ENCODE results near the gene RPP25L. TPM values are rescaled to one million over a fixed set of nuclear protein-coding genes. Genes with fewer than 3 reads are reported as not detected.
A peak's percentile ranks its signal among the peaks of the same experiment; 100 is the strongest.
"Not testable (repeated sequence)": the region's sequence is repeated elsewhere in the genome, so short reads cannot be mapped to it uniquely, and the experiment has no call there.

The RPP25L gene
- total RNA-seq, 5 donors from 2014 or later (not counting 1 experiment from before 2014, with no cell fraction given): 9.3 to 28.6 (median 22.5) TPM

DNA sequence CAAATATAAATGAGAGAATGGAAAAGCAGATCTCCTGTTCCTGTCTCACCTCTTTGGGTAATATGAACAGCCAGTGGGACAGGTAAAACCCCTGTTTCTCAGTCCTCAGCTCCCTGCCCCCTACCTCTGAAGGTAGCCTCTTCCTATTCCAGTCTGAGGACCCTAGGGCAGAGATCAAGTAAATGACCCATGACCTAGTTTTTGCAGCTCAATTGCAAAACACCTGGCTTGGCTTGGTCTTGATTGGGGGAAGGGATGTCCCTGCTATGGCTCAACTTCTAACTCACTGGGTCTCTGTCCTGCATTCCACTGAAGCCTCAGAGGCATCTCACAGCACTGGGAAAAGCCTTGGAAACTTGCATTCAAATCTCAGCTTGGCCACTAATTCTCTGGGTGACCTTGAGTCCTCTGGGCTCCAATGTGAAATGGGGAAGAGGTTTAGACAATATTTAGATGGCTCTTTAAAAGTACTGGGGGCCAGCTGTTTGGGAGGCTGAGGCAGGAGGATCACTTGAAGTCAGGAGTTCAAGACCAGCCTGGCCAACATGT lies 32.9 kb upstream of the RPP25L start:
- no peak overlapping the region for H3K4me3 ChIP-seq (ENCODE audit: control insufficient read depth in 1 of 2, extremely low read depth in 1 of 2, low read length in 1 of 2)
- peaks cover 10 to 30% of the 10 kb centered on the region in 2 experiments for H3K4me1 ChIP-seq (ENCODE audit: control insufficient read depth in 1 of 2, extremely low read depth in 1 of 2, insufficient read depth in 2 of 2, low read length in 2 of 2)
- no peaks in the 10 kb centered on the region for H3K9me3 Mint-ChIP-seq
- no peaks in the 10 kb centered on the region for H3K27me3 ChIP-seq (replicated peaks in 1 of 2; ENCODE audit: control insufficient read depth in 2 of 2, extremely low read depth in 1 of 2, insufficient read depth in 2 of 2, low read length in 1 of 2)
- DNase-seq (no peak), ATAC-seq (replicated peaks in 1 of 4) (no peak)
- no peak overlapping the region for H3K27ac Mint-ChIP-seq
- no peak overlapping the region for H3K4me3 Mint-ChIP-seq
- H3K9me3 ChIP-seq: no peaks in the 10 kb centered on the region
- ChIA-PET CTCF (interaction anchor here in 1 of 2 donors (1.1 to 5.4 kb wide), 2 partner anchors 9 to 19 kb away, joined by 5 to 39 read pairs; partner anchors contain the start of gene CCL27), POLR2A (interaction anchor here in 1 of 2 donors (0.6 to 0.7 kb wide), 2 partner anchors 415 to 1547 kb away, joined by 4 read pairs; no protein-coding TSS in a partner anchor)
- H3K27ac ChIP-seq (ENCODE audit: low read length): no peak overlapping the region
- peaks cover 19% of the 10 kb centered on the region for H3K36me3 Mint-ChIP-seq
- peaks cover 26 to 38% (median 31%) of the 10 kb centered on the region in 3 donors for H3K4me1 Mint-ChIP-seq
- no peaks in the 10 kb centered on the region for H3K27me3 Mint-ChIP-seq
- peaks cover 0 to 25% of the 10 kb centered on the region in 2 donors for H3K36me3 ChIP-seq (ENCODE audit: control insufficient read depth in 2 of 2, extremely low read depth in 1 of 2, insufficient read depth in 1 of 2, low read length in 1 of 2)

DNA sequence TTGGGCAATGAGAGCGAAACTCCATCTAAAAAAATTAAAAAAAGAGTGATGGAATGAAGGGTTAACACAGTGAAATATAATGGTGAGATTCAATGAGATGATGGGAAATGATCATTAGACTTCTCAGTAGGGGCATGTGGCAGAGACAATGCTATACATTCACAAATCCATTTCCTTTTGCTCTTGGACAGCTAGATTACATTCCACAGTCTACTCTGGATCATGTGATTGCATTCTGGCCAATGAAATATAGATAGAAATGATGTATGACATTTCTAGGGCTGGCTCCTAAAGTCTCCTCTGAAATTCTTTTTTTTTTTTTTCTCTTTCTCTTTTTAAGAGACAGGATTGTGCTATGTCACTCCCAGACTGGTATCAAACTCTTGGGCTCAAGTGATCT lies 30.8 kb upstream of the RPP25L start:
- POLR2A ChIA-PET: no interaction called here
- Mint-ChIP-seq H3K4me1 (peaks cover 21 to 29% (median 25%) of the 10 kb centered on the region in 3 donors), H3K27ac (no peak overlapping the region), H3K36me3 (peaks cover under 1% of the 10 kb centered on the region), H3K4me3 (no peak overlapping the region), H3K27me3 (no peaks in the 10 kb centered on the region), H3K9me3 (no peaks in the 10 kb centered on the region)
- WGBS (ENCODE audit: insufficient coverage): no CpG with 5 or more reads among the region's 1 CpG
- DNase-seq: no peak
- ATAC-seq (replicated peaks in 1 of 4): no peak
- no peaks in the 10 kb centered on the region for H3K27me3 ChIP-seq (replicated peaks in 1 of 2; ENCODE audit: control insufficient read depth in 2 of 2, extremely low read depth in 1 of 2, insufficient read depth in 2 of 2, low read length in 1 of 2)
- no peaks in the 10 kb centered on the region for H3K9me3 ChIP-seq
- H3K27ac ChIP-seq (ENCODE audit: low read length): no peak overlapping the region
- no peak overlapping the region for H3K4me3 ChIP-seq (ENCODE audit: control insufficient read depth in 1 of 2, extremely low read depth in 1 of 2, low read length in 1 of 2)
- H3K36me3 ChIP-seq (ENCODE audit: control insufficient read depth in 2 of 2, extremely low read depth in 1 of 2, insufficient read depth in 1 of 2, low read length in 1 of 2): peaks cover 0 to 4% of the 10 kb centered on the region in 2 donors
- peaks cover 10 to 27% of the 10 kb centered on the region in 2 experiments for H3K4me1 ChIP-seq (ENCODE audit: control insufficient read depth in 1 of 2, extremely low read depth in 1 of 2, insufficient read depth in 2 of 2, low read length in 2 of 2)
- CTCF ChIA-PET: interaction anchor here in 1 of 2 donors (1.0 kb wide), 1 partner anchor 9 kb away, joined by 4 read pairs; no protein-coding TSS in a partner anchor

DNA sequence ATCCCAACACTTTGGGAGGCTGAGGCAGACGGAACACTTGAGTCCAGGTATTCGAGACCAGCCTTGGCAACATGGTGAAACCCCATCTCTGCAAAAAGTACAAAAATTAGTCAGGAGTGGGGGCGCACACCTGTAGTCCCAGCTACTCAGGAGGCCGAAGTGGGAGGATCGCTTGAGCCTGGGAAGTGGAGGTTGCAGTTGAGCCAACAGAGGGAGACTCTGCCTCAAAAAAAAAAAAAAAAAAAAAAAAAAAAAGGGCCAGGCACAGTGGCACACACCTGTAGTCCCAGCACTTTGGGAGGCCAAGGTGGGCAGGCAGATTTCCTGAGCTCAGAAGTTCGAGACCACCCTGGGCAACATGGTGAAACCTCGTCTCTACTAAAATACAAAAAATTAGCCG lies 27.4 kb upstream of the RPP25L start:
- H3K27ac ChIP-seq (ENCODE audit: low read length); H3K36me3 Mint-ChIP-seq; H3K9me3 Mint-ChIP-seq; H3K36me3 ChIP-seq (ENCODE audit: control insufficient read depth in 2 of 2, extremely low read depth in 1 of 2, insufficient read depth in 1 of 2, low read length in 1 of 2); DNase-seq; H3K4me3 ChIP-seq (ENCODE audit: control insufficient read depth in 1 of 2, extremely low read depth in 1 of 2, low read length in 1 of 2); H3K27me3 ChIP-seq (replicated peaks in 1 of 2; ENCODE audit: control insufficient read depth in 2 of 2, extremely low read depth in 1 of 2, insufficient read depth in 2 of 2, low read length in 1 of 2); H3K27me3 Mint-ChIP-seq; H3K27ac Mint-ChIP-seq; ATAC-seq (replicated peaks in 1 of 4); H3K9me3 ChIP-seq: not testable (repeated sequence)
- WGBS (ENCODE audit: insufficient coverage): no CpG with 5 or more reads among the region's 8 CpGs
- peaks cover 13 to 34% of the 10 kb centered on the region in 2 experiments for H3K4me1 ChIP-seq (ENCODE audit: control insufficient read depth in 1 of 2, extremely low read depth in 1 of 2, insufficient read depth in 2 of 2, low read length in 2 of 2)
- Mint-ChIP-seq H3K4me3 (peak overlapping the region in 1 of 3 donors; percentile 89), H3K4me1 (peaks cover 22 to 36% (median 22%) of the 10 kb centered on the region in 3 donors)
- POLR2A ChIA-PET: interaction anchor here (0.6 kb wide), 2 partner anchors 8 to 21 kb away, joined by 4 to 12 read pairs; no protein-coding TSS in a partner anchor
- CTCF ChIA-PET: interaction anchor here (0.6 to 2.0 kb wide), 3 partner anchors 9 to 622 kb away, joined by 3 to 7 read pairs (median 6); no protein-coding TSS in a partner anchor

DNA sequence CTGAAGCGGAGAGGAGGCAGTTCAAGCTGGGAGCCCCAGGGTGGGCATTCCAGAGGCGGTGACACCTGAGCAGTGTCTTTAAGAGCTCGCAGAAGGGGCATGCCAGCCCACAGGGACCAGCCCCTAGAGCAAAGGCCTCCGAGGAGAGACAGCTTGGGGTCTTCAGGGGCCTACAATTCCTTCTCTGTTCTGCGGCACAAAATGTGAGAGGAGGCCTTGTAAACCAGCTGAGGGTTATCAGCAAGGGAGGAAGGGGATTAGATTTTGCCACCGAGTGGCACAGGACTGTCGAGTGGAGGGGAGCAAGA lies 26.2 kb upstream of the RPP25L start:
- POLR2A ChIA-PET: interaction anchor here (0.9 to 2.1 kb wide), 7 partner anchors 9 to 494 kb away, joined by 3 to 10 read pairs (median 3); partner anchors contain the start of genes DCTN3 (in 1 of the 2), GALT (in 1 of the 2) and RPP25L (in 1 of the 2)
- H3K4me3 ChIP-seq (ENCODE audit: control insufficient read depth in 1 of 2, extremely low read depth in 1 of 2, low read length in 1 of 2): peak overlapping the region; percentile 64 to 86
- 4% methylated on average over 7 of the region's 7 CpGs for WGBS (ENCODE audit: insufficient coverage)

DNA sequence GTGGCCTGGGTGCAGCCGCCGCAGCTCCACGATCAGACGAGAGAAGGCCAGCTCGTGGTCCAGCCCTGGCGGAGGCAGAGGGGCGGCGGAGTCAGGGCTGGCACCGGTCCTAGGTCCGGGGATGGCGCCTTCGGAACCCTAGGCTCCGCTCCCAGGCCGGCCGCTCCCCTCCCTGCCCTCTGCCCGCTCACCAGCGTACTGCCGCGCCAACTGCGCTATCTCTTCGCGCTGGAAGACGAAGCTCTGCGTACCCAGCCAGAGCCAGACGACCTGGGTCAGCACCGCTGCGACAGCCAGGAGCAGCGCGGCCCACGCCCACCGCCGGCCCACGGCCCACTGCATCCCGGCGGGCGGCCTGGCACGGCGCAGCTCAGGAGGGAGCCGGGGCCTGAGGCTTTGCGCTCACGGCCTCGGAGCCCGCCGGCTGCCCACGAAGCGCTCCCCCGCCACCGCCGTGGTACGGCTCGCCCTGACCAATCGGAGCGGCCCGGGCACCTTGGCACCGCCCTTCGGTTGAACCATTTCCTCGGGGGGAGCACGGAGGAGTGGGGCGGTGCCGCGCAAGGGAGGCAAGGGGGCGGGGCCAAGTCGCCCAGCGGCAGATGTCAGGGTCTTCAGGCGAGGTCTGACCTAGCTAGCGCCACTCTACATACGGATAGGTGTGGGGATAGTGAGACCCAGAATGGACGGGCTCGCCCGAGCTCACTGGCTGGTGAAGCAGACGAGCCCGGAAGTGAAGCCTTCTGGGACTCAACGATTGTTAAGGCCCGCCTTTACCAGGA lies 25.6 kb upstream of the RPP25L start, which contains the start of gene SIGMAR1:
Gene SIGMAR1 (minus strand): TSS at position 432 of the 782 bp plus-strand sequence. CDS start 90 bp downstream, at position 342.
- Histone ChIP-seq H3K27me3 (replicated peaks in 1 of 2; ENCODE audit: control insufficient read depth in 2 of 2, extremely low read depth in 1 of 2, insufficient read depth in 2 of 2, low read length in 1 of 2) (no peaks in the 10 kb centered on the region), H3K36me3 (ENCODE audit: control insufficient read depth in 2 of 2, extremely low read depth in 1 of 2, insufficient read depth in 1 of 2, low read length in 1 of 2) (peaks cover 3 to 9% of the 10 kb centered on the region in 2 donors), H3K9me3 (no peaks in the 10 kb centered on the region), H3K4me3 (ENCODE audit: control insufficient read depth in 1 of 2, extremely low read depth in 1 of 2, low read length in 1 of 2) (peak within 1 kb of the TSS; percentile 64 to 86), H3K4me1 (ENCODE audit: control insufficient read depth in 1 of 2, extremely low read depth in 1 of 2, insufficient read depth in 2 of 2, low read length in 2 of 2) (peaks cover 13 to 40% of the 10 kb centered on the region in 2 experiments), H3K27ac (ENCODE audit: low read length) (peak within 1 kb of the TSS; percentile 85)
- Mint-ChIP-seq H3K4me3 (peak within 1 kb of the TSS; percentile 87 to 90 (median 89)), H3K27ac (peak within 1 kb of the TSS; percentile 96), H3K4me1 (peaks cover 29 to 42% (median 30%) of the 10 kb centered on the region in 3 donors), H3K36me3 (peaks cover 8% of the 10 kb centered on the region), H3K27me3 (no peaks in the 10 kb centered on the region), H3K9me3 (no peaks in the 10 kb centered on the region)
- WGBS (ENCODE audit: insufficient coverage): under 1% methylated on average over 64 of the region's 74 CpGs
- DNase-seq (peak; percentile 77 to 95 (median 88)), ATAC-seq (replicated peaks in 1 of 4) (peak; percentile 93 to 96 (median 94))
- CTCF ChIA-PET: interaction anchor here (0.7 to 2.9 kb wide), 10 partner anchors 9 to 65 kb away, joined by 3 to 35 read pairs (median 6); partner anchors contain the start of genes CCL27 (in 1 of the 2) and GALT (in 1 of the 2)
- POLR2A ChIA-PET: interaction anchor here (0.6 to 2.1 kb wide), 9 partner anchors 9 to 493 kb away, joined by 3 to 10 read pairs (median 3); partner anchors contain the start of genes DCTN3 (in 1 of the 2), GALT (in 1 of the 2) and RPP25L (in 1 of the 2)

More for the DNA sequence above, 26.2 kb upstream of the RPP25L start:
- H3K27ac ChIP-seq (ENCODE audit: low read length): peak overlapping the region; percentile 85
- peaks cover 13 to 40% of the 10 kb centered on the region in 2 experiments for H3K4me1 ChIP-seq (ENCODE audit: control insufficient read depth in 1 of 2, extremely low read depth in 1 of 2, insufficient read depth in 2 of 2, low read length in 2 of 2)
- Mint-ChIP-seq H3K27me3 (no peaks in the 10 kb centered on the region), H3K4me1 (peaks cover 29 to 42% (median 30%) of the 10 kb centered on the region in 3 donors), H3K36me3 (peaks cover 8% of the 10 kb centered on the region), H3K9me3 (no peaks in the 10 kb centered on the region), H3K4me3 (peak overlapping the region; percentile 87 to 90 (median 89)), H3K27ac (peak overlapping the region; percentile 96)
- no peaks in the 10 kb centered on the region for H3K9me3 ChIP-seq
- DNase-seq (no peak), ATAC-seq (replicated peaks in 1 of 4) (no peak)
- H3K36me3 ChIP-seq (ENCODE audit: control insufficient read depth in 2 of 2, extremely low read depth in 1 of 2, insufficient read depth in 1 of 2, low read length in 1 of 2): peaks cover 3 to 9% of the 10 kb centered on the region in 2 donors
- H3K27me3 ChIP-seq (replicated peaks in 1 of 2; ENCODE audit: control insufficient read depth in 2 of 2, extremely low read depth in 1 of 2, insufficient read depth in 2 of 2, low read length in 1 of 2): no peaks in the 10 kb centered on the region
- CTCF ChIA-PET: interaction anchor here (0.7 to 2.9 kb wide), 10 partner anchors 9 to 64 kb away, joined by 3 to 35 read pairs (median 6); partner anchors contain the start of genes CCL27 (in 2 of the 2), DCTN3 (in 1 of the 2) and GALT (in 1 of the 2)

Data from T-cell (primary cell).